Mucosa of descending colon (tissue), 3 donors: ENCODE results near the gene CLEC1B. TPM values are rescaled to one million over a fixed set of nuclear protein-coding genes. Genes with fewer than 3 reads are reported as not detected.

Source experiments
- ATAC-seq: fragments of 200-7000 bp; cut with Tn5 transposase; one replicate; pipeline ENCODE4 v1.9.1; 2020; ENCODE audit warnings: mild to moderate bottlenecking, moderate library complexity
- DNase-seq, 3 donors: peaks; one replicate each; pipeline ENCODE4 v3.0.0-alpha.2; 2020
- H3K36me3 ChIP-seq: fragments of 200-600 bp; one replicate; pipeline ENCODE4 v1.8.0; 2021; ENCODE audit warnings: low read depth, mild to moderate bottlenecking
- H3K4me1 ChIP-seq: fragments of 200-600 bp; one replicate; pipeline ENCODE4 v1.8.0; 2021; ENCODE audit warnings: low read depth, mild to moderate bottlenecking
- H3K4me3 ChIP-seq: fragments of 200-600 bp; one replicate; pipeline ENCODE4 v1.8.0; 2021; ENCODE audit warnings: mild to moderate bottlenecking
- H3K9me3 ChIP-seq: fragments of 200-600 bp; one replicate; pipeline ENCODE4 v1.8.0; 2021; ENCODE audit warnings: mild to moderate bottlenecking
- intact Hi-C, 2 donors: fragments of 100-400 bp; cut with DNase I in 1 of 2; cut with micrococcal nuclease in 1 of 2; formaldehyde crosslinking; loops; one replicate each; pipeline versions ENCODE4 v1.11.0 to v1.11.1; 2022; cut with DNase I, micrococcal nuclease
- total RNA-seq, 3 donors: library from RNA; stranded (reverse); fragmentation: NEBNext Ultra II Directional in 2 of 3; extraction: Animal tissue kit (Norgen Biotek cat#: 25700) in 2 of 3; gene quantifications; one replicate each; pipeline versions ENCODE4 v1.2.1 to v1.2.4, GENCODE V29; 2021 to 2023
- TF ChIP-seq, protein P1 (sequence below): fragments of 200-600 bp; IDR thresholded peaks from one replicate; pipeline ENCODE4 v1.8.0; 2022; ENCODE audit warnings: antibody characterized with exemption, mild to moderate bottlenecking
- donor health status: DM: no; HTN: no; CAD: no; lungs with moderate emphysema.
- donor health status: DM: no; HTN: no; CAD: no.
- donor health status: DM: no; HTN: yes; CAD: no.

Gene CLEC1B
- total RNA-seq, 3 donors from 2014 or later: not detected

DNA sequence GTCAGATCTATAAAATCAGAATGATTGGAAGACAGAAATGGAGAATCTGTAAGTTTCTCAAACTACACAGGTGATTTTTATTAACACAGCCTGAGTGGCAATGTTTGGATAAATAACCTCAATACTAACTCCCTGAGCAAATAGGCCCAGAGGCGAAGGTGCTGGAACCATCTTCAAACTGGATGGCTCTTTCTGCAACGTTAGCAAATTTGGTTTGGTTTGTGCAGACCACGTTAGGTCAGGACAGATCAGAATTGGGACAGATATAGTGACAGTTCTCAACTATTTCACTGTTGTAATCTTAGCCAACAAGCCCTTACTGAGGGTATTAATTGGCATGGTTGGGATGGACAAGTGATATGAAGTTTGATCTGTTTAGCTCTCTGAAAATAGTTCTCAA is 22.4 kb upstream of the CLEC1B start:
- Histone ChIP-seq H3K36me3 (no peaks in the 10 kb centered on the region), H3K4me1 (no peaks in the 10 kb centered on the region), H3K4me3 (no peak overlapping the region), H3K9me3 (no peaks in the 10 kb centered on the region)
- intact Hi-C loops: no loop called here
- DNase-seq (no peak), ATAC-seq (no peak)
- TF ChIP-seq, protein P1, sequence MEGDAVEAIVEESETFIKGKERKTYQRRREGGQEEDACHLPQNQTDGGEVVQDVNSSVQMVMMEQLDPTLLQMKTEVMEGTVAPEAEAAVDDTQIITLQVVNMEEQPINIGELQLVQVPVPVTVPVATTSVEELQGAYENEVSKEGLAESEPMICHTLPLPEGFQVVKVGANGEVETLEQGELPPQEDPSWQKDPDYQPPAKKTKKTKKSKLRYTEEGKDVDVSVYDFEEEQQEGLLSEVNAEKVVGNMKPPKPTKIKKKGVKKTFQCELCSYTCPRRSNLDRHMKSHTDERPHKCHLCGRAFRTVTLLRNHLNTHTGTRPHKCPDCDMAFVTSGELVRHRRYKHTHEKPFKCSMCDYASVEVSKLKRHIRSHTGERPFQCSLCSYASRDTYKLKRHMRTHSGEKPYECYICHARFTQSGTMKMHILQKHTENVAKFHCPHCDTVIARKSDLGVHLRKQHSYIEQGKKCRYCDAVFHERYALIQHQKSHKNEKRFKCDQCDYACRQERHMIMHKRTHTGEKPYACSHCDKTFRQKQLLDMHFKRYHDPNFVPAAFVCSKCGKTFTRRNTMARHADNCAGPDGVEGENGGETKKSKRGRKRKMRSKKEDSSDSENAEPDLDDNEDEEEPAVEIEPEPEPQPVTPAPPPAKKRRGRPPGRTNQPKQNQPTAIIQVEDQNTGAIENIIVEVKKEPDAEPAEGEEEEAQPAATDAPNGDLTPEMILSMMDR: no peak

DNA sequence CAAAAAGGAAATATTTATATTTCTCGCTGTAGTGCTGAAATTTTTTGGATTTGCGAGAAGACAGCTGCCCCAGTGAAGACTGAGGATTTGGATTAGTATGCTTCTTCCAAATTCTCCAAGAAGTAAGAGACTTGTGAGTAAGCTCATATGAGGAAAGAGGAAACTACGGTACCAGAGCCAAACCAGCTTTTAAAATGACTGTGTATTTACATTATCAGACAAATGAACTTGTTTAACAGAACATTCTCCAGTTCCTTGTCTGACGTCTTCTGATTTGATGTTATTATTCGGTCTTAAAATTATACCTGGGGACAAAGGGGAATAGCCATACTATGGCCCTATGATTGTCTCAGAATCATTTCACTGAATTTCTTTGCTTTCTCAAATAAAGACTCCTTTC is 19.5 kb upstream of the CLEC1B start:
- Histone ChIP-seq H3K36me3 (no peaks in the 10 kb centered on the region), H3K4me1 (no peaks in the 10 kb centered on the region), H3K4me3 (no peak overlapping the region), H3K9me3 (no peaks in the 10 kb centered on the region)
- intact Hi-C loops: no loop called here
- no peak for ATAC-seq
- DNase-seq: no peak
- TF ChIP-seq, protein P1: no peak

DNA sequence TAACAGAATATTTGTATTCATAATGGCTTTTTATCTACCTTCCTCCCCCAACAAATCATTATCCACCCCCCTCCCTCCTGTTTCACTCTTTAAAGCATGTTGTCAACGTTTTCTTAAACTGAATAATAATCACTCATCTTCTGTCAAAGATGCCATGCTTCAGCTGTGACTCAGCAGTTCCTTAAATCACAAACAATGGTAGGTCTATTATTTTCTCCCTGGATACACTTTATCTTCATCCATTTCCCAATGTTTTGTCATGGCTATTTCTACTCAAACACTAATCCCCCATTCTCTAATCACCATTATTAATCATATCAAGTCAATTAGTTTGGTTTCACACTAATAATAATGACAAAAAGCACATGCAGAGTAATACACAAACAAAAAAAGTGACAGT is 18.0 kb upstream of the CLEC1B start:
- ATAC-seq (no peak), DNase-seq (no peak)
- H3K4me1 ChIP-seq: no peaks in the 10 kb centered on the region
- no peak overlapping the region for H3K4me3 ChIP-seq
- H3K9me3 ChIP-seq: no peaks in the 10 kb centered on the region
- TF ChIP-seq, protein P1: no peak
- intact Hi-C loops: no loop called here
- no peaks in the 10 kb centered on the region for H3K36me3 ChIP-seq

DNA sequence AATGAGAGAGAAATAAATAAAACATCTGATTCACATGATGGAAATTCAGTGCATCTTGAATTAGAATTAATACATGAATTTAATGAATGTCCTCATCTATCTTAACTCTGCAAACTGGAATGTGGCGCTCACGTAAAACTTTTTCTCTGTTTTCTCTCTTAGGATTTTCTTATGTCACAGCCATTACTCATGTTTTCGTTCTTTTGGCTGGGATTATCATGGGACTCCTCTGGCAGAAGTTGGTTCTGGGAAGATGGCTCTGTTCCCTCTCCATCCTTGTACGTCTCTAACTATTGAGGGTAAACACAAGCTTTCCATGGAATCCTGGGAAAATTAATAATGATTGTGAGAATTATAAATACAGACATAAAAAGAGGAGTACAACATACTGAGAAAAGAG is 16.5 kb upstream of the CLEC1B start:
- Histone ChIP-seq H3K9me3 (no peaks in the 10 kb centered on the region), H3K4me1 (no peaks in the 10 kb centered on the region), H3K36me3 (no peaks in the 10 kb centered on the region), H3K4me3 (no peak overlapping the region)
- TF ChIP-seq, protein P1: no peak
- intact Hi-C loops: no loop called here
- ATAC-seq: no peak
- DNase-seq: no peak

DNA sequence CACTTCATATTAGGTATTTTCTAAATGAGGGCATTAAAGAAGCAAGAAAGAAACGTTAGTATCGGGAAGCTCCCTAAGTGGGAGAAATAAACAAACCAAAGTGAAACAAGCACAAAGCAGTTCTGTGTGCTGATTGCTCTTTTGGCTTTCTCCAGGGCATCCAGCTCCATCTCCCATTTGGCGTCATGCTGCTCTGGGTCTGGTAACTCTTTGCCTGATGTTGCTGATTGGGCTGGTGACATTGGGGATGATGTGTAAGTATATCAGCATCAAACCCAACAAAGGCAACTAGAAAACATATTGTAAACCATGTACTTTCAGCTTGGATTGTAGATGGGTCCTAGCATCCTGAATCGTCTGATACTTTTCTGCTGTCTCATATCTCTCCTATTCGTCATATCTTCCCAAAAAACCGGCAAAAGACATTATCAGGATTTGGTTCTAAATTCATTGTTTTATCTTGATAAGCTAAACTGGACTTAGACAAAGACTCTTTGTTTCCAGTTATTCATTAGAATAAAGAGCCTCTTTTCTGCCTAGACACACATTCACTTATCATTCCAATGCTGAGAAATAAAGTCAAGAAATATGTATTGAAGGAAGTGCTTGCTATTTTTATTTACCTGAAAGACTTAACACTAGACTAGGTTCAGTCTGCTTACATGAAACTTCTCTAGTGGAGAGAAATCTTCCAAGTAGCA is 13.9 kb upstream of the CLEC1B start:
- no peaks in the 10 kb centered on the region for H3K4me1 ChIP-seq
- DNase-seq: no peak
- no peaks in the 10 kb centered on the region for H3K36me3 ChIP-seq
- no peaks in the 10 kb centered on the region for H3K9me3 ChIP-seq
- intact Hi-C loops: no loop called here
- TF ChIP-seq, protein P1: no peak
- ATAC-seq: no peak
- H3K4me3 ChIP-seq: no peak overlapping the region
